B cell (primary cell): ENCODE measurements around the gene TLR9. TPM values are rescaled to one million over a fixed set of nuclear protein-coding genes. Genes with fewer than 3 reads are reported as not detected.

ENCODE experiments used
- ATAC-seq: fragments of 200-7000 bp; cut with Tn5 transposase; one replicate; pipeline ENCODE4 v1.10.0; 2021; ENCODE audit warnings: low read depth, mild to moderate bottlenecking, moderate number of reproducible peaks, moderate library complexity
- CTCF ChIA-PET: fragments of 350-600 bp; sonication (Branson Sonifier 250); formaldehyde crosslinking; loops from one replicate; lab custom pipeline; 2021; ENCODE audit warnings: antibody characterized with exemption, inconsistent platforms; lab: Charles Lee
- POLR2A ChIA-PET: fragments of 350-600 bp; sonication (Branson Sonifier 250); formaldehyde crosslinking; loops from one replicate; lab custom pipeline; 2021; ENCODE audit warnings: antibody characterized with exemption; lab: Charles Lee
- DNase-seq: peaks from one replicate; pipeline ENCODE4 v3.0.0; 2013
- H2AFZ ChIP-seq: 2 replicates; pipeline ENCODE4 v1.6.1; 2012; ENCODE audit warnings: mild to moderate bottlenecking, low read depth, low read length; ENCODE audit not compliant: insufficient read depth, poor library complexity, severe bottlenecking
- H3K27ac ChIP-seq, 2 donors: 1 replicate in 1 of 2; 2 replicates in 1 of 2; pipeline ENCODE4 v1.5.1; 2012 to 2013; ENCODE audit warnings: low read length in 2 of 2, mild to moderate bottlenecking in 2 of 2, moderate library complexity in 1 of 2
- H3K27me3 ChIP-seq, 4 experiments: fragments of 200-600 bp in 1 of 4; sonication (generic) in 1 of 4; replicated peaks in 1 of 4; 1 replicate in 2 of 4; 2 replicates in 2 of 4; pipeline versions ENCODE4 v1.6.1 to v1.7.0; 2013 to 2016; ENCODE audit warnings: low read length in 3 of 4, mild to moderate bottlenecking in 2 of 4, mixed read lengths in 1 of 4, moderate library complexity in 1 of 4; ENCODE audit not compliant: insufficient read depth in 4 of 4, control insufficient read depth in 3 of 4; ENCODE audit errors: control extremely low read depth in 1 of 4
- H3K36me3 ChIP-seq, 2 experiments: replicated peaks in 1 of 2; 1 replicate in 1 of 2; 2 replicates in 1 of 2; pipeline versions ENCODE4 v1.6.1 to v1.7.1; 2013; ENCODE audit warnings: low read length in 1 of 2; ENCODE audit not compliant: insufficient read depth in 2 of 2, control insufficient read depth in 1 of 2; ENCODE audit errors: control extremely low read depth in 1 of 2, extremely low read depth in 1 of 2
- H3K4me1 ChIP-seq, 2 donors: fragments of 200-600 bp in 1 of 2; sonication (generic) in 1 of 2; 1 replicate in 1 of 2; 2 replicates in 1 of 2; pipeline versions ENCODE4 v1.5.1 to v1.6.1; 2013 to 2017; ENCODE audit warnings: low read length in 2 of 2; ENCODE audit not compliant: control insufficient read depth in 2 of 2, insufficient read depth in 2 of 2
- H3K4me2 ChIP-seq: replicated peaks from 2 replicates; pipeline ENCODE3; 2012; ENCODE audit warnings: mild to moderate bottlenecking, low read depth, low read length; ENCODE audit not compliant: poor library complexity, severe bottlenecking
- H3K4me3 ChIP-seq, 5 experiments: fragments of 200-600 bp in 1 of 5; sonication (generic) in 1 of 5; 1 replicate in 3 of 5; 2 replicates in 2 of 5; pipeline versions ENCODE4 v1.5.1 to v1.7.0; 2011 to 2016; ENCODE audit warnings: low read length in 4 of 5, mild to moderate bottlenecking in 4 of 5, low read depth in 2 of 5, control low read depth in 1 of 5, moderate library complexity in 1 of 5; ENCODE audit not compliant: insufficient read depth in 1 of 5; ENCODE audit errors: control extremely low read depth in 1 of 5, extremely low read depth in 1 of 5
- H3K79me2 ChIP-seq: fragments of 200-600 bp; sonication (generic); one replicate; pipeline ENCODE4 v1.6.0; 2016; ENCODE audit warnings: low read length; ENCODE audit not compliant: control insufficient read depth, insufficient read depth
- H3K9ac ChIP-seq: fragments of 200-600 bp; sonication (generic); 2 replicates; pipeline ENCODE4 v1.6.1; 2017; ENCODE audit warnings: mild to moderate bottlenecking, low read length, moderate library complexity
- H3K9me3 ChIP-seq, 3 donors: one replicate each; pipeline versions ENCODE4 v1.6.1 to v1.7.1; 2013; ENCODE audit warnings: low read length in 2 of 3; ENCODE audit not compliant: control insufficient read depth in 2 of 3, insufficient read depth in 1 of 3; ENCODE audit errors: control extremely low read depth in 1 of 3
- H4K20me1 ChIP-seq: 2 replicates; pipeline ENCODE4 v1.6.0; 2012; ENCODE audit warnings: mild to moderate bottlenecking, low read length; ENCODE audit not compliant: insufficient read depth, control insufficient read depth, poor library complexity, severe bottlenecking
- H3K27ac Mint-ChIP-seq: one replicate; pipeline ENCODE4 v1.8.0; 2021; ENCODE audit warnings: mixed read lengths
- H3K27me3 Mint-ChIP-seq: one replicate; pipeline ENCODE4 v1.8.0; 2021; ENCODE audit warnings: mixed read lengths
- H3K4me1 Mint-ChIP-seq: one replicate; pipeline ENCODE4 v1.8.0; 2021; ENCODE audit warnings: mixed read lengths
- H3K4me3 Mint-ChIP-seq: one replicate; pipeline ENCODE4 v1.8.0; 2021; ENCODE audit warnings: mixed read lengths
- H3K9me3 Mint-ChIP-seq: one replicate; pipeline ENCODE4 v1.8.0; 2022; ENCODE audit warnings: mixed read lengths; ENCODE audit not compliant: insufficient read depth
- EZH2 ChIP-seq: IDR thresholded peaks from 2 replicates; pipeline ENCODE4 v1.6.1; 2012; ENCODE audit warnings: borderline replicate concordance, low read depth, mild to moderate bottlenecking, moderate library complexity, low read length; ENCODE audit not compliant: insufficient read depth, poor library complexity, severe bottlenecking
- WGBS: methylation state at CpG from one replicate; pipeline ENCODE4 v1.1.5; 2013; ENCODE audit warnings: missing lambda C conversion rate; ENCODE audit not compliant: insufficient coverage; 5-methylcytosine and 5-hydroxymethylcytosine counted together
- intact Hi-C: fragments of 100-400 bp; cut with micrococcal nuclease; formaldehyde crosslinking; loops from one replicate; pipeline ENCODE4 v1.10.0; 2022
- polyA plus RNA-seq: library from polyadenylated mRNA; depleted of rRNA; stranded (reverse); fragments of >200 nt; gene quantifications from 2 replicates; pipeline ENCODE4 v1.2.3, GENCODE V29; 2012
- total RNA-seq, 2 donors: library from RNA; stranded (reverse); fragments of 120-200 nt in 1 of 2; gene quantifications; 1 replicate in 1 of 2; 2 replicates in 1 of 2; pipeline versions ENCODE4 v1.2.3 to v1.2.4, GENCODE V29; 2013 to 2022
- TF ChIP-seq, protein P1 (sequence below): fragments of 200-600 bp; IDR thresholded peaks from one replicate; pipeline ENCODE4 v1.8.0; 2022; ENCODE audit warnings: antibody characterized with exemption, mild to moderate bottlenecking

Gene TLR9
- total and polyA plus RNA-seq, 2 donors (not counting 1 experiment from before 2014, with no cell fraction given), result 3.7 to 21.0 TPM

DNA sequence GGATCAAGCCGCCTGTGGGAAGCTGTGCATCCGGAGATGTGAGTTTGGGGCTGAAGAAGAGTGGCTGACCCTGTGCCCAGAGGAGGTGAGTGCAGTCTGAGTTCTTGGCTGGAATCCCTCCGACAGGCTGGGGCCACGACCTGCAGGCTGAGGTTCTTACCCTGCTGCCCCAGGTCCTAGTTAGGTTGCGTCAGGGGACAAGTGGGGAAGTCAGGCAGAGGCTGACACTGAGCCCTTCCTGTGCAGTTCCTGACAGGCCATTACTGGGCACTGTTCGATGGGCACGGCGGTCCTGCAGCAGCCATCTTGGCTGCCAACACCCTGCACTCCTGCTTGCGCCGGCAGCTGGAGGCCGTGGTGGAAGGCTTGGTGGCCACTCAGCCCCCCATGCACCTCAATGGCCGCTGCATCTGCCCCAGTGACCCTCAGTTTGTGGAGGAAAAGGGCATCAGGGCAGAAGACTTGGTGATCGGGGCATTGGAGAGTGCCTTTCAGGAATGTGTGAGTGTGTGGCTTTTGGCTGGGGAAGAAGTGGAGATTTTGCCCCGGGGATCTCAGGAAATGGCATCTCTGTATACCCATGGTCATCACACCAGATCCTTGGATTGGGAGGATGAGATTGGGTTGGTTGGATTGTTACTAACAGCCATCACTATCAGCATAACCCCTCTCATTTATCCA lies 21.4 kb upstream of the TLR9 start:
- peak overlapping the region; percentile 87 for H3K9ac ChIP-seq
- H3K79me2 ChIP-seq, result no peaks in the 10 kb centered on the region
- H3K9me3 Mint-ChIP-seq, result no peaks in the 10 kb centered on the region
- H3K4me1 ChIP-seq, result peaks cover 35 to 40% of the 10 kb centered on the region in 2 donors
- intact Hi-C loops, result no loop called here
- H2AFZ ChIP-seq, result peak overlapping the region; percentile 83
- H3K4me1 Mint-ChIP-seq, result peaks cover 51% of the 10 kb centered on the region
- ATAC-seq (no peak), DNase-seq (no peak)
- H3K4me3 ChIP-seq, result peak overlapping the region in 4 of 5 experiments; percentile 41 to 85 (median 66)
- peak overlapping the region; percentile 84 for H3K4me3 Mint-ChIP-seq
- peak overlapping the region; percentile 71 to 83 for H3K27ac ChIP-seq
- no peaks in the 10 kb centered on the region for H3K27me3 Mint-ChIP-seq
- no peaks in the 10 kb centered on the region for H4K20me1 ChIP-seq
- ChIA-PET CTCF (interaction anchor here (1.3 to 18.5 kb wide), 2 partner anchors 25 to 42 kb away, joined by 4 to 237 read pairs; partner anchors contain the start of gene TLR9), POLR2A (interaction anchor here (1.2 kb wide), 1 partner anchor 21 kb away, joined by 3 read pairs; the partner anchor contains the start of gene TLR9)
- TF ChIP-seq EZH2, result no peak
- TF ChIP-seq, protein P1, sequence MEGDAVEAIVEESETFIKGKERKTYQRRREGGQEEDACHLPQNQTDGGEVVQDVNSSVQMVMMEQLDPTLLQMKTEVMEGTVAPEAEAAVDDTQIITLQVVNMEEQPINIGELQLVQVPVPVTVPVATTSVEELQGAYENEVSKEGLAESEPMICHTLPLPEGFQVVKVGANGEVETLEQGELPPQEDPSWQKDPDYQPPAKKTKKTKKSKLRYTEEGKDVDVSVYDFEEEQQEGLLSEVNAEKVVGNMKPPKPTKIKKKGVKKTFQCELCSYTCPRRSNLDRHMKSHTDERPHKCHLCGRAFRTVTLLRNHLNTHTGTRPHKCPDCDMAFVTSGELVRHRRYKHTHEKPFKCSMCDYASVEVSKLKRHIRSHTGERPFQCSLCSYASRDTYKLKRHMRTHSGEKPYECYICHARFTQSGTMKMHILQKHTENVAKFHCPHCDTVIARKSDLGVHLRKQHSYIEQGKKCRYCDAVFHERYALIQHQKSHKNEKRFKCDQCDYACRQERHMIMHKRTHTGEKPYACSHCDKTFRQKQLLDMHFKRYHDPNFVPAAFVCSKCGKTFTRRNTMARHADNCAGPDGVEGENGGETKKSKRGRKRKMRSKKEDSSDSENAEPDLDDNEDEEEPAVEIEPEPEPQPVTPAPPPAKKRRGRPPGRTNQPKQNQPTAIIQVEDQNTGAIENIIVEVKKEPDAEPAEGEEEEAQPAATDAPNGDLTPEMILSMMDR, result no peak
- peak overlapping the region; percentile 86 for H3K27ac Mint-ChIP-seq
- peaks cover 0 to 30% of the 10 kb centered on the region in 2 experiments for H3K36me3 ChIP-seq
- peak overlapping the region; percentile 92 for H3K4me2 ChIP-seq
- no peaks in the 10 kb centered on the region for H3K27me3 ChIP-seq
- H3K9me3 ChIP-seq, result no peaks in the 10 kb centered on the region
- 87% methylated on average over 13 of the region's 14 CpGs for WGBS

DNA sequence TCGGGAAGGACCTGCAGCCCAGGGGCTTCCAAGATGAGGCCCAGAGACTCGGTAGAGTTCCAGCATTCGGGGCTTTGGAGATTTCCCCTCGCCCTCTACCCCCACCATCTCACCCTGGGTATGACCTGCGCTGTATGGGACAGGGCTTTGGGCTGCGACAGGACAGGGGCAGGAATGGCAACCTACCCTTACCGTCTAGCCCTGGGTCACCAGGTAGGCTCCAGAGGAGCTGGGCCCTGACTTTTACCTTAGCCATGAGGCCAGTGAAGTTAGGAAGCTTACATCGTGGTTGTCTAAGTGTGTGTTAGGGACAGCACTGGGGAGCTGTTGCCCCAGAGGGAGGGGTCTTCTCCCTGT lies 20.8 kb upstream of the TLR9 start:
- intact Hi-C loops, result no loop called here

More for the DNA sequence above, 20.8 kb upstream of the TLR9 start:
- H3K9ac ChIP-seq, result peak overlapping the region; percentile 87
- TF ChIP-seq EZH2, result no peak
- TF ChIP-seq, protein P1, result no peak
- H3K27me3 ChIP-seq, result no peaks in the 10 kb centered on the region
- H3K79me2 ChIP-seq, result no peaks in the 10 kb centered on the region
- no peak for ATAC-seq
- POLR2A ChIA-PET, result interaction anchor here (0.6 to 1.2 kb wide), 2 partner anchors 21 to 32 kb away, joined by 3 read pairs; partner anchors contain the start of genes TLR9 and WDR82
- Mint-ChIP-seq H3K27me3 (no peaks in the 10 kb centered on the region), H3K4me1 (peaks cover 50% of the 10 kb centered on the region), H3K27ac (peak overlapping the region; percentile 86), H3K9me3 (no peaks in the 10 kb centered on the region), H3K4me3 (peak overlapping the region; percentile 84)
- H3K4me3 ChIP-seq, result peak overlapping the region; percentile 4 to 85 (median 51)
- DNase-seq, result no peak
- H3K27ac ChIP-seq, result peak overlapping the region; percentile 71 to 83
- H3K36me3 ChIP-seq, result peaks cover 0 to 26% of the 10 kb centered on the region in 2 experiments
- H3K4me2 ChIP-seq, result peak overlapping the region; percentile 92
- H3K4me1 ChIP-seq, result peaks cover 35 to 40% of the 10 kb centered on the region in 2 donors
- WGBS, result 57% methylated on average over 8 of the region's 8 CpGs
- peak overlapping the region; percentile 83 for H2AFZ ChIP-seq
- CTCF ChIA-PET, result interaction anchor here (0.7 to 18.5 kb wide), 4 partner anchors 24 to 93 kb away, joined by 3 to 237 read pairs (median 5); partner anchors contain the start of gene TLR9
- H3K9me3 ChIP-seq, result no peaks in the 10 kb centered on the region
- H4K20me1 ChIP-seq, result no peaks in the 10 kb centered on the region
